ENCODE data around the gene OXTR. TPM values are rescaled to one million over a fixed set of nuclear protein-coding genes. Genes with fewer than 3 reads are reported as not detected.
A peak's percentile ranks its signal among the peaks of the same experiment; 100 is the strongest.

OXTR gene
- 1.2 and 6.9 TPM in 2 replicates for total RNA-seq

DNA sequence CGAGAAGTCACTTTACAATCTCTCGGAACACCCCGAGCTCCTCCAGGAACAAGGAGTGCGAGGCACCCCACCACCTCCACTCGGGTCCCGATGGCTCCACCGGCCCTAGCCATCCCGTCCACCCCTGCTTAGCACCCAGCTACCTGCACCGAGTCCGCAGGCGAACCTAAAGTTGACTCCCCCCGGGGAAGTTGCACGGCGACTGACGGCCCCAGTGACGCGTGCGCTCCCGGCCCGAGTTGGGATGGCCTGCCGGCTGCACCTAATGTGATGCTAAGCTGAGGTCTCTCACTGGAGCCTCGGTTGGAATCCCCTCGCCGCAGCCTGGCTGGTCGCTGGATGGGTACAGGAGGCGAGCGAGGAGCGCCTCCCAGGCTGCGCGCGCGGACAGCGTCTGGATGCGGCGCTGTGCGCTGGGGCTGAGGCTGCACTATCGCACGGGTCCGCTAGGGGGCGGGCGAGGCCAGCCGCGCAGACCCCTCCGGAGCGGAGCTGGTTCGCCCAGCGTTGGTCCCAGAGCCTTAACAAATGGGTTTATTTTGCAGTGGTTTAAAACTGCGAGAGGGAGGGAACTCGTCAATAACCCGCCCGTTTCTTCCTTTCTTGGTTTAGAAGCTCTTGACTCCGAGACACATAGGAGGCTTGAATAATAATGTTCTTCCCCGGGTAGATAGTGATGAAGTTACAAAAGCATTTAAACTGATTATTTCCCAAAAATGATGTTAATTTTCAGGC, at the start of gene OXTR:
Gene OXTR, minus strand, starts transcription at position 526 of the 735 bp plus-strand sequence. CDS start 1,426 bp downstream, outside the sequence.
- peak; percentile 34 for DNase-seq (ENCODE audit: low read depth)

DNA sequence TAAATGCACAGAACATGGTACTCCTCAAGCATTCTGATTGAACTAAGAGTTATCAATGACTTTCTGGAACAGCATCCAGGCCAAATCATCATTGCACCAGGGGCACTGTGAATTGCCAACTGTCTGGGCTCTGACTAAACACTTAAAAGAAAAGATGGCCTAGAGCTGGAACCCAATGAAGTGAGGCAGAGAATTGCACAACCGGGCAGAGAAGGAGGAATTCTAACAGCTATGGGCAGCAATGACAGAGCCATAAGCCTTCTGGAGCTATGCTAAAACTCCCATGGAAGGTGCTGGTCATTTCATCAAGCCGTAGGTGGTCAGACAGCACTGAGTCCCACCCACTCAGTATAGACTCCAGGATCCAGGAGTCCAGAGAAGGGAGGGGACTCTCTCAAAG, 48.1 kb upstream of the OXTR start:
- DNase-seq (ENCODE audit: low read depth) = peak; percentile 84

DNA sequence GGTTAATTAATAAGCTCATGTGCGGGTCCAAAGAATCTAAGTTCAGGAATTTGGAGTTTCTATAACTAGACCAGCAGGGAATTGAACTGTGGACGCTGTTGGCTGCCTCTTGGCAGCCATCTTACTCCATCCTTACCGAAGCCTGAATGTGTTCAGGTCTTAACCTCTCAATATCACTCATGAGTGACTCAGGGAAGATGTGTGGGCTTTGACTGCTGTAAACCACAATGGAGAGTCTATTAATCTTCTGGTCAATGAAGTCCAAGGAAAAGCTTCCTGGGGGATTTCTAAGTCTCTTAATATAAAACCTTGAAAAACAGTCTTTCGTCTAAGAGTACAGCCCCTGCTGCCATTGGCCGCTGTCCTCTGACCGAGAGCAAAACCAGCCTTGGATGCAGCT, 46.7 kb upstream of the OXTR start:
- peak; percentile 94 for DNase-seq (ENCODE audit: low read depth)

DNA sequence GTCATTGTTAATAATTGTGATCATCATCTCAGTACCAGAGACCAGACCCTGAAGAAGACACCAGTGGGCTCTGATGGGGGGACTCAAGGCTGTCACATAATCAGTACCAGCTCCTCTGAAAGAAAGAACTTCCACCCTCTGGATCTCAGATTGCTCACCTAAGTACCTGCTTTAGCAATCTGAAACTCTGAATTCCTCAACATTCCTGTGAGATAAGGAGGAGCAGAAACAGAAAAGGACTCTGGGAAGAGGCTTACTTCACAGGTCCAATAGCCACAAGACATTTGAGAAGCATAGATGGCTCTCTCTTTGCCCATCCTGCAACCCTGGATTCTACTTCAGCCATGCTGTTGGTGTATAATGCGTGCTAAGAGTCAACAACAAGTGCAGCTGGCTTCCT, 44.0 kb upstream of the OXTR start:
- no peak for DNase-seq (ENCODE audit: low read depth)

DNA sequence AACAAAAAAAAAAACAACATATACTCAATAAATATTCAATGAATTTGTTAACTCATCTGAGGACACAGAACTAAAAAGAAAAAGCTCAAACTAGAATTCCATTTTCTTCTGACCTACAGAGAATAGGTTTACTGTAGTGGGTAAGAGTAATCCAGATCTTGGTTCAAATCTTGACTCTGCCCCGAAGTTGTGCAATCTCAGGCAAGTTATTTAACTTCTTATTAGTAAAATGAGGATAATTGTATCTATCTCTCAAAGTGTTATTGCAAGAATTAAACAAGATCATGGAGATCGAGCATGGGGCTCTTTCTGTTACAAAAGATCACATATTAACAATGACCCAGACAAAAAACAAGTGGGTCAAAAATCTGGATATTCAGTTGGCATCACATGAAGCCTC, 41.1 kb upstream of the OXTR start:
- no peak for DNase-seq (ENCODE audit: low read depth)

DNA sequence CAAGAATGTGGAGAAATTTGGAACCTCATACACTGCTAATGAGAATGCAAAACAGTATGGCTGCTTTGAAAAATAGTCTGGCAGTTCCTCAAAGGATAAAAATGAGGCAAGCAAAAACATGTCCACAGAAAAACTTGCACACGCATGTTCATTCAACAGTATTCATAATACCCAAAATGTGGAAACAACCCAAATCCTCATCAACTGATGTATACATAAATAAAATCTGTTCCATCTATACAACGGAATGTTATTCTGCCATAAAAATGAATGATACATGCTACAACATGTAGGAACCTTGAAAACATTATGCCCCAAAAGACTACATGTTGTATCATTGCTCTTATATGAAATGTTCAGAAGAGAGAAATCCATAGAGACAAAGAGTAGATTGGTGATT, 36.4 kb upstream of the OXTR start:
- DNase-seq (ENCODE audit: low read depth) = no peak

DNA sequence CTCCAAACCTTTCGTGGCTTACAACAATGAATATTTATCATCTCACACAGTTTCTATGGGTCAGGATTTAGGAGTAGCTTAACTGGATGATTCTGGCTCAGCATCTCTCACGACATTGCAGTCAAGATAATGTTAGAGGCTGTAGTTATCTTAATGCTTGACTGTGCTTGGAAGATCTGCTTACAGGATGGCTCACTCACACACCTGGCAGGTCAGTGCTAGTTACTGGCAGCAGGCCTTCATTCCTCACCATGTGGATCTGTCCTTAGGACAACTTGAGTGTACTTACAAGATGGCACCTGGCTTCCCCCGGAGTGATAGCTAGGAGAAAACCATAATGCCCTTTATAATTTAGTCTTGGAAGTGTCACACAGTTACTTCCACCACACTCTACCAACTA, 32.8 kb upstream of the OXTR start:
- no peak for DNase-seq (ENCODE audit: low read depth)

DNA sequence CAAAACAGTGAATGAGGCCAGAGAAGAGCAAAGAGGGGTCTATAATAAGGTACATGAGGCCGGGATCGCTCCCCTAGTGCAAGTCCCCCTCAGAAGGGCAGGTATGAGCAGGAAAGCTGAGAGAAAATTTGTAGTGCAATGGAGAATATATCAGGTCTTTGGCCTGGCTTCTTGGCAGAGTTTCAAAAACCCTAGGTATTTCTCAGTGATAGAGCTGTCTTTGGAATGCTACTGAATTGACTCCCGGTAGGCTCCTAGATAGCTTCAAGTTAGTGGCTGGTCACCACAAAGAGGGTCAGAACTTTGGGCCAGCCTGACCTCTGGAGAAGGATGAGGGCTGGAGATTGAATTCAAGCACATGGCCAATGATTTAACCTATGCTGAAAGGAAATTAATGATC, 30.6 kb upstream of the OXTR start:
- no peak for DNase-seq (ENCODE audit: low read depth)

DNA sequence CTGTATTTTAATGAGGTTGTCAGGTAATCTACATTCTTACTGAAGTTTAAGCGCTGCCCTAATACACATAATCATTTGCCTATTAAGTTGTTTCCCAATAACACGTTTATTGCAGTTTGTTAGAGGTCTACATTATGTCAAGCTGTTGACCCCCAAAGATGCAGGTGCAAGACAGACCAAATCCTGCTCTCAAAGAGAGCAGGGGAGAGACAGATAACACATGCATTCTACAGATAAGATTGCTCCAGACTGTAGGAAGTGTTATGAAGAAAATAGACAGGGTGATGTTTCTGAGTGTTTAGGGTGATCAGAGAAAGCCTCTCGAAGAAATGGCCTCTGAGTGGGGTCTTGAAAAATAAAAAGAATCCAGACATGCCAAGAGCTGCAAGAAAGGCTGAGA, 24.8 kb upstream of the OXTR start:
- no peak for DNase-seq (ENCODE audit: low read depth)

DNA sequence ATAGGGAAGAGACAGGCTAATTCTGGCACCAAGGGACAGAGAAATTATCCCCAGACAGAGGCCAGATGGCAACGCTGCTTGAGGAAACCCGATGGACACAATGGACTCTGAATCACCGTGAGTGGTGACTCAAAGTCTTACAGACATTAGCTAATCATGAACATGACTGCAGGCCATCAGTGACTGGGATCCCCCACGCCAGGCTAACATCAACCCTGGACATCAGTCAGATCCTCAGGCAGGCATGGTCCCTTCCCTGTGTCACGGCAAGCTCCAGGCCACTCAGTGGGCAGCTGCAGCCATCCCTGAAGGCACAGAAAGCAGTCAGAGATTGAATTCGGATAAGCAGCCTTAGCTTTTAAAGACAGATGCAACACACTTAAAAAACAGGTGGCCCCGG, 23.8 kb upstream of the OXTR start:
- peak; percentile 89 for DNase-seq (ENCODE audit: low read depth)

DNA sequence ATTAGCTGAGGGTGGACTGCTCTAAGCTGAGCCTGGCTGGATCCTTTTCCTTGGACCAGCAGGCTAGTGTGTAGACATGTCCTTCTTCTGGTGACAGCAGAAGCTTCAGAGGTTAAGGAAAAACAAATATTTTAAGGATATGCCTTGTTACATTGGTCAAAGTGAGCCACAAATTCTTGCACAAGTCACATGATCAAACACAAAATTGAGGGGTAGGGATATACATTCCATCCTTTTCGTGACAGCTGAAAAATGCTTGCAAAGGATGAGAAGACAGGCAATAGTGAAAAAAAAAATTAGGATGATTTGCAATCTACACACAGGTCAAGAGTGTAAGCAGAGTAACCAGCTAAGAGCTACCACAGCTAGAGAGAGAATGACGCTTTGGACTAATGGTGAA, 21.1 kb upstream of the OXTR start:
- DNase-seq (ENCODE audit: low read depth) = no peak

DNA sequence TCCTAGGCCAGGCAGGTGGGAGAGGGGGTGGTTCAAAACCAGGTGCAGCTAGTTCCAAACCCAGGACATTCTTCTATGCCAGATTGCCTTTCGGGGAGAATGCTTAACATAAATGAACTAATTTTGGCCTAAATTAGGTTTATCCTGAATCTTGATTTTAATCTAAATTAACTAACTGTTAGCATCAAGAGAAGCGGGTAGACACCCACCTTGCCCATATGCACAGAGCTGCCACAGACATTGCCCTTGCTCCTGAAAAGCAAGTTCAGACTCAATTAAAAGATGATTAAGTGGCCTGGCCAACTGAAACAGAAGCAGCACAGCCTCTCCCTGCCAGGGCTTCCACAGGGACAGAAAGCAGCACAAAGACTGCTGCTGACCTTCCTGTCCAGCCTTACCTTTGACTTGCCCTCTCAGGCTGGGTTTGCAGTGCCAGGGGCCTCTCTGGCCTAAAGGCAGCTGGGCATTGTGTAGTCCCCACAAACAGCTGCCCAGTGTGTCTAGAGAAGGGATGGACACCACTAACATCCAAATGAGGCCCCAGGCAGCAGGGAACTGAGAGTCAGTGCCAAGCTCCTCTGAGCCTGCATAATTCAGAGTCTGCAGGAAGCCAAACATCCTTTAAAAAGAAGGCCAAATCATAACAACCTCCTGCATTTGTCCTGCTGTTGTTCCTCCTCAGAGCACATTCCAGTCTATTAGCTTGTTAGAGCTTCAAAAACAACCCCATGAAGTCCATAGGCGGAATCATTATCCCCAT, 15.4 kb upstream of the OXTR start:
- DNase-seq (ENCODE audit: low read depth) = no peak

DNA sequence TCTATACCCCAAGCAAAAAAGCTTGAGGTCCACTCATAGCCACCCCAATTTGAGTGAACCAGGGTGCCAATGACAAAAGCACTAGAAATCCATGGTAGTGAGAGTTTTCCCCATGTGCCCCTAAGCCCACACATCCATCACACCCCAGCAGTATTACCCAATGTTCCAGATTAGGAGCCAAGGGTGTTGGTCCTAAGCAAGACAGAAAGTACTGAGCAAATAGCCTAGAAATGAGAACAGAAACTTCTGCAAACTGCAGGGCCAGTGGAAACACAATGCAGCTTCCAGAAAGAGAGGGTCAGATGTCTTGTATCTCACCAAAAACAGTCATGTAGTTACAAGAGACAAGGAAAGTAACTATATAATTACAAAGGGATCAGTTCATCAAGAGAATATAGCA, 10.9 kb upstream of the OXTR start:
- DNase-seq (ENCODE audit: low read depth) = no peak

DNA sequence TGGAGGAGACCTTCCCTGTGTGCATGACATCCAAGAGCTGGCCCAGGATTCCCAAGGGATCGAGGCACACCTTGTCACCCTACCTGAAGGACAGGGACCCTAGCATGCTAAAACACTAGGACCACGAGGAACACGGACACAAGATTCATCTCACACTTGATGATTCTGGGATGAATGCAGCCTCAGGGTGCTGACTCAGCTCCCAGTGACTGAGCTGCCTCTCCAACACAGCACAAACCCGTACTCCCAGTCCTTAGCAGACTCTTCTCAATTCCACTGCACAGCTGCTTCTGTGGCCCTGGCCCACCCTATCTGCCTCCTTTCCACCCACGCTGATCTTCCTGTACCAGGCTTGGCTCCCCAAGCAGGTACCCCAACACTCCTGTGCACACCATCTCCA, 9.1 kb upstream of the OXTR start:
- DNase-seq (ENCODE audit: low read depth) = no peak

DNA sequence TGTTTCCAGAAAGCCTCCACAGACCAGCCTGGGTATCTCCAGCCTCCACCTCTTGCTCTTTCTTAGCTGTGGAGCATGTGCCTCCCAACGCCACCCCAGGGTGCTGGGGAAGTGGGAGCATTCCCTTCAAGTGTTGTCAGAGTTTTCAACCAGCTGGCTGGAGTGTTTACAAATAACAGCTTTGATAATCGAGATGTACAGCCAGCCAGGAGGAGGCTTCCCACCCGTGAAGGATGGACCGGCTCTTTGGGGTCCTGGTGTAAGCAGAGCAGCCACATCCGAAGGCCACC, 8.5 kb upstream of the OXTR start:
- no peak for DNase-seq (ENCODE audit: low read depth)

DNA sequence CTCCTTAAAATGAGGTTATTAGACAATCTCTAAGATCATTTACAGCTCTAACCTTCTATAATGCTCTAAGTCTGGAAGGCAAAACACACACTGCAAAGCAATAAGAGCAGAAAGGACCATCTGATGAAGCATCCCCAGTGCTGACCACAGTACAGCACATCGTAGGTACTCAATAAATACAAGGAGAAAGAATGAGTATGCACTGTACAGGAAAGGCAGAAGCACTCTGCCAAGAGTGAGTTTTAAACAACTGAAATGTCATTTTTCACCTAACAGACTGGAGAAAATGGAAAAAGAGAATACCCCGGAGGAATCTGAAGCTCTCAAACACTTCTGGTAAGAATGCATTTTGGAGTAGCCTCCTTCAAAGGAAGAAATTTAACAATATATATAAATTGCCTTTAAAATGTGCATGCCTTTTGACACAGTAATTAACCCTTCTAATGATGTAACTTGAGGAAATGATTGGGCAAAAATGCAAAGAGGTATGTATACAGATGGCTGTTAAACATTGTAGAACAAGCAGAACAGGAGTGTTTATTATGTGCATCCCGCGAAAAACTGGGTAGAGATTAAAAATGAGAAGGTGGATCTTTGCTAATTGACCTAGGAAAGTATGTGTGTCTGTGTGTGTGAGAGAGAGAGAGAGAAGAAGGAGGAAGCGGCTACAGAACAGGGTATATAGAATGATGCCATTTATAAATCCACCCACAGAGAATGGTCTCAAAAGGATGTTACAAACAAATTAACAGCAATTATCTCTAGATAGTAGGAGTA, 8.0 kb upstream of the OXTR start:
- no peak for DNase-seq (ENCODE audit: low read depth)

DNA sequence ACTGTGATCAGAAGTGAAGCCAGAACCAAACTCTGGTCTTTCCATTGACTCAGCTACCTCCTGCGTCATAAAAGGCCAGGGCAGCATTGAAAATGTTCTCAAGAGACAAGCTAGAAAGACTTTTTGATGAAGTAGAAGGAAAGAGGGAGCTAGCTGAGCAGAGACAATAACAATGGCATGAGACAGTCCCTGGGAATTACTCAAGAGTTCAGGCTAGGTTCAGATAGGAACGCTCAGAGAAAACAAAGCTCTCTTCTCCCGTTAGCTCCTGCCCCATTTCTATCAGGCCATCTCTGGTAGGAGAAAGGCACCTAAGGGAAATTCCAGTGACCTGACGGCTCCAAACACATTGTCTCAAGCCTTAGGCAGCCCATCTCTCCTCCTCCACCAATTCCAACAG, 7.0 kb upstream of the OXTR start:
- peak; percentile 63 for DNase-seq (ENCODE audit: low read depth)

DNA sequence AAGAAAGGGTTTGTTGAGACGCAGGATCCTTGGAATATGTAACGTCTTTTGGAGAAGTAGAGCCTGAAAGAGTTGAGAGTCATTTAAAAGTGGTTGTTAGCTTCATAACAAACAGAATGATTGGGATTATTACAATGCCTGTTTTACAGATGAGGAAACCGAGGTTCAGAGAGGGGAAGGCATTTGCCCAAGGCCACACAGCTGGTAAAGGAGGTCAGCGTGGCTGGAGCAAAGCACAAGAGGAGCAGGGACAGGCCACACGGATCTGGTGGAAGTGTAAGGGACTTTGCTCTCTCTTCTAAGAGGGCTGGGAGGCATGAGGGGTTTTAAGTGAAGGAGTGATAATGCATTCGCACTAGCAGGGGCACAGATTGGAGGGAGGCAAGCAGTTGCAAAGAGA, 6.2 kb upstream of the OXTR start:
- DNase-seq (ENCODE audit: low read depth) = no peak

DNA sequence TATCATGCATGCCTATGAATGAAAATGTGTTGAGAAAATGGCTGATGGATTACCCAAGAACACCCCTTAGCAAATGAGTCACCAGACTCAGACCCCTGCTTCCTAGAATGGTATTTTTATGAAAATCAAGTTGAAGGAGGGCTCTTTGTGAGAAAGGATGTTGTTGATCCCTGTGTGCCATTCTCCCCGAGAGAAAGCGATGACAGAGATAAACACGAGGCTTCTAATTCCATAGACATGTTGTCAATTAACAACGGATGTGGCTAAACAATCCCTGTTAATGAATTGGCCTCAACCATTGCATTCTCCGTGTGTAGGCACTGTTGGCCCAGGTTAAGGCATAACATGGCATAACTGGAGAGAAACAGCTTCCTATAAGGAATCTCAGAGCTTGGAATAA, 5.8 kb upstream of the OXTR start:
- DNase-seq (ENCODE audit: low read depth) = no peak

DNA sequence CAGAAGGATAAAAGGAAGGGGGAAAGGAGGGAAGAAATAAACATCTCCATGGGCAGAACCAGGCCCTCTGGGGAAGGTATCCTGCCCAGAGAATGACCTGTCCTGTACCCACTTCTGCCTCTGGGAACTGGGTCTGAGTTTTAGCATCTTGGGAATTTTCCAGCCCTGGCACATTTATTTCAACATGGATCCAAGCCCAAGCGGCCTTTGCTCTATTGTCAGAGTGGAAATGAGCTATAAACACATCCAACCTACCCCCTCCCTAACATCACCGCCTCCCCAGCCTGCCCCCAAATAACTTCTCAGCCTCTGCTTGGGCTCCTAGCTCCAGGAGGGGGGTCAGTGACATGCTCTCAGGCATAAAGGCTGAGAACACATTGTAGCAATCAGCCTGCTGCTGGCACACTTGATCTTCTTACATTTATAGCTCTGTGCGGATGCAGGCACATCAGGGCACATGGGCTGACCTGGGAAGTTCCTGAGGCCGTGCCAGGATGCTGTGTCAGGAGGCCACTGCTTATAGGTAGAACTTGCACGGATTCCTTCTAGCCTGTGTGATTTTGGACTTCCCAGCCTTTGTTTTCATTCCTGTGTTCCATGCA, 4.6 kb upstream of the OXTR start:
- no peak for DNase-seq (ENCODE audit: low read depth)

DNA sequence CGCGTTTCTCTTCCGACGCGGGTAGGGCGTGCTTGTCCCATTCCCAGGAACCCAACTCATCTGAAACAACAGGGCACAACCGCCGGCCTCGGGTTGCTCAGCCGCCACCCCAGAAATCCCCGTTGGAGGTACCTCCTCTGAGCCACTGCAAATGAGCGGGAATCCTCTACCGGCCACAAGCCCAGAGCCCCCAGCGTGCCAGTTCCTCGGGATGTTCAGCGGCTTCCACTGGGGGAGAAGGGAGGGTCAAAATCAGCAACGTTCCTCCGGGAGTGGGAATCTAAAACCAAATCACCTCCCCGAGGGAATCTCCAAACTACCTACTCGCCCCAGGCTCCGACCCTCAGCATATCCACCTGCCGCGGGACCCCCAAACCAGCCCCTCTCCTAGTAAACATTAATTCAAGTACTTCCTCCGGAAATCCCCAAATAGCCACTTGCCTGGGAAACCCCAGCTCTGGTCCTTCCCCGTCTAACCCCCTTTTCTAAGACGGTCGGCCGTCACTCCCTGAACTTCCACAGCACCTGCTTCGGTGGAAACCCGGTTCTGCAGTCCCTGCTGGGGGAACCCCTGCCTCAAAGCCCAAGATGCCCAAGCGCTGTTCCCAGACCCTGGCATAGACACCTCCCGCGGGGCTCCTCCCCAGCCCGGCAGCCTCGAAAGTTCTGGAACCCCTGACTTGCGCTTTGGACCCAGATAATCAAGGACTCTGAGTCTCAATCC, 887 bp downstream of the OXTR start:
- DNase-seq (ENCODE audit: low read depth) = peak; percentile 7
